Measurements from ENCODE around the gene MT1F.
"Not testable (repeated sequence)": the region's sequence is repeated elsewhere in the genome, so short reads cannot be mapped to it uniquely, and the experiment has no call there.

- not testable (repeated sequence) for TF ChIP-seq CTCF (conservative IDR thresholded peaks at IDR 0.05; ENCODE audit: low read length); EZH2phosphoT487 (IDR thresholded peaks at IDR 0.05; ENCODE audit: borderline replicate concordance, low read depth, low read length)
These were observed 35.9 kb upstream of the MT1F start for GRCh38 chr16:56621665-56622445.
